ENCODE results near the gene SLC5A10. TPM values are rescaled to one million over a fixed set of nuclear protein-coding genes. Genes with fewer than 3 reads are reported as not detected.

SLC5A10 gene
- total RNA-seq, 1 experiment from 2014 or later = not detected

DNA sequence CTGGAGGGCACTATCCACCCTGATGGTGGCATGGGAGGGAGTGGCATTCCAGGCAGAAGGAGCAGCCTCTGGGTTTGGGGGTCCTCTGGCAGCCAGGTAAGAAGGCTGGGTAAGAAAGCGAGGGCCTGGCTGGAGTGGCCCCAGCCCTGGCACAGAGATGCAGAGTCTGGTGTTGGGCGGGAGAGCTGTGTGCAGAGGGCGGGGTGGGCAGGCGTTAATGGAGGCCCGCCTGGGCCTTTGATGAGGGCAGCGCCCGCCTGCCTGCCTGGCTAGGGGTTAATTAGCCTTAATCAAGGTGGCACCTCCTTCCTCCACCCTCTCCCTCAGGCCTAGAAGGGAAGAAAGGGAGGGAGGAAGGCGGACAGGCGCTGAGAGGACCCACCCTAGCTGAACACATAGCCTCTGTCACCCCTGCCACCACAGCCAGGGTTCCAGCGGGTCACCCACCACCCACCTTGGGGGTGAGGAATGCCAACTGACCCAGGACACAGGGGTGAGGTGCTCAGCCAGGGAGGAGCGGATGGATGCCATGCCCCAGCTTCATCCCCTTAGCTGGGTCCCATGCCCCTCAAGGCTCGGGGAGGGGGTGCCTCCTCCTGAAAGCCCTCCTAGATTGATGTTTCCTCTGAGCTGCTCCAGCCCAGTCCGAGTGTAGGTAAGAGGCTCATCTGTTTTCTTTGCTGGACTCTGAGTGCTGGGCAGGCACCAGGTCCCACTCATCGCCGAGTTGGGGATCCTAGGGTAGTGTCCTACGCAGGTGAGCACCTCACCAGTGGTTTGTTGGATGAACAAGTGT, 66.0 kb downstream of the SLC5A10 start:
- Histone ChIP-seq H3K23ac (ENCODE audit: insufficient read length, low read depth, low read length) (no peak overlapping the region), H4K5ac (ENCODE audit: insufficient read length, low read depth, low read length) (no peak overlapping the region), H3T11ph (ENCODE audit: low read length) (no peak overlapping the region), H3K4me2 (ENCODE audit: insufficient read depth, insufficient read length, low read length) (no peak overlapping the region), H3K4me1 (ENCODE audit: insufficient read depth, low read length) (no peaks in the 10 kb centered on the region), H2AFZ (ENCODE audit: low read length) (no peak overlapping the region), H3K27me3 (ENCODE audit: insufficient read depth, low read length) (no peaks in the 10 kb centered on the region; the same call in 1 of the 2 replicates), H3K27ac (ENCODE audit: insufficient read length, low read depth, low read length) (no peak overlapping the region), H4K20me1 (ENCODE audit: control insufficient read depth, insufficient read depth, insufficient read length) (no peaks in the 10 kb centered on the region), H3K56ac (ENCODE audit: insufficient read length, low read depth, low read length) (no peak overlapping the region), H2BK5ac (ENCODE audit: insufficient read length, low read length) (no peak overlapping the region), H2BK15ac (ENCODE audit: low read depth, low read length) (no peak overlapping the region), H3K9ac (ENCODE audit: extremely low read depth, insufficient read length, low read length) (no peak overlapping the region), H4K8ac (replicated peaks; ENCODE audit: insufficient read length, low read depth, low read length) (no peak overlapping the region), H3K14ac (ENCODE audit: insufficient read depth, low read length) (no peak overlapping the region), H3K23me2 (ENCODE audit: insufficient read length, low read depth, low read length, poor library complexity, severe bottlenecking) (no peaks in the 10 kb centered on the region), H2BK12ac (ENCODE audit: insufficient read length, low read depth, low read length) (no peak overlapping the region), H2BK120ac (ENCODE audit: low read depth, low read length, poor library complexity, severe bottlenecking) (no peak overlapping the region), H4K91ac (ENCODE audit: insufficient read length, low read depth, low read length) (no peak overlapping the region), H3K79me2 (ENCODE audit: insufficient read depth, low read length) (no peaks in the 10 kb centered on the region), H3K79me1 (ENCODE audit: insufficient read depth, low read depth, low read length, poor library complexity, severe bottlenecking) (no peaks in the 10 kb centered on the region), H2AK5ac (ENCODE audit: insufficient read length, low read length) (no peak overlapping the region), H2BK20ac (ENCODE audit: low read depth, low read length, poor library complexity, severe bottlenecking) (no peak overlapping the region), H3K4ac (ENCODE audit: low read depth, low read length) (no peak overlapping the region), H3K18ac (ENCODE audit: insufficient read length, low read depth, low read length) (no peak overlapping the region), H3K9me3 (ENCODE audit: control insufficient read depth, low read depth, low read length) (no peaks in the 10 kb centered on the region)
- Mint-ChIP-seq H3K27me3 (ENCODE audit: low read depth) (peaks cover 7% of the 10 kb centered on the region), H3K4me1 (peaks cover 6 to 28% of the 10 kb centered on the region in 2 experiments), H3K36me3 (ENCODE audit: insufficient read depth in 1 of 3, low read depth in 3 of 3) (no peaks in the 10 kb centered on the region; a peak in 1 of 7 replicates), H3K4me3 (no peak overlapping the region), H3K27ac (peak overlapping the region in 1 of 3 experiments; percentile 81; a peak in 1 of 7 replicates), H3K9me3 (no peaks in the 10 kb centered on the region)
- DNase-seq = no peak
- TF ChIP-seq, protein P1, sequence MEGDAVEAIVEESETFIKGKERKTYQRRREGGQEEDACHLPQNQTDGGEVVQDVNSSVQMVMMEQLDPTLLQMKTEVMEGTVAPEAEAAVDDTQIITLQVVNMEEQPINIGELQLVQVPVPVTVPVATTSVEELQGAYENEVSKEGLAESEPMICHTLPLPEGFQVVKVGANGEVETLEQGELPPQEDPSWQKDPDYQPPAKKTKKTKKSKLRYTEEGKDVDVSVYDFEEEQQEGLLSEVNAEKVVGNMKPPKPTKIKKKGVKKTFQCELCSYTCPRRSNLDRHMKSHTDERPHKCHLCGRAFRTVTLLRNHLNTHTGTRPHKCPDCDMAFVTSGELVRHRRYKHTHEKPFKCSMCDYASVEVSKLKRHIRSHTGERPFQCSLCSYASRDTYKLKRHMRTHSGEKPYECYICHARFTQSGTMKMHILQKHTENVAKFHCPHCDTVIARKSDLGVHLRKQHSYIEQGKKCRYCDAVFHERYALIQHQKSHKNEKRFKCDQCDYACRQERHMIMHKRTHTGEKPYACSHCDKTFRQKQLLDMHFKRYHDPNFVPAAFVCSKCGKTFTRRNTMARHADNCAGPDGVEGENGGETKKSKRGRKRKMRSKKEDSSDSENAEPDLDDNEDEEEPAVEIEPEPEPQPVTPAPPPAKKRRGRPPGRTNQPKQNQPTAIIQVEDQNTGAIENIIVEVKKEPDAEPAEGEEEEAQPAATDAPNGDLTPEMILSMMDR (conservative IDR thresholded peaks at IDR 0.05) = no peak
- WGBS (ENCODE audit: extremely low coverage, insufficient read length, low lambda C conversion rate) = no CpG with 5 or more reads among the region's 16 CpGs
